K562 (cell line): ENCODE results near the gene M6PR.

Source experiments
- CHD7 ChIP-seq: fragments of 200-600 bp; sonication (generic); IDR thresholded peaks from one replicate; pipeline ENCODE4 v1.6.1; 2012; ENCODE audit warnings: mild to moderate bottlenecking, low read depth, low read length, inconsistent platforms
- CTCF ChIP-seq, 3 experiments: IDR thresholded peaks in 2 of 3; conservative IDR thresholded peaks in 1 of 3; 2 replicates each; pipeline ENCODE4 v1.5.1; 2011 to 2012; ENCODE audit warnings: low read length in 3 of 3, mild to moderate bottlenecking in 3 of 3, control low read depth in 2 of 3, improper control_type of control experiment in 1 of 3, inconsistent platforms in 1 of 3, low read depth in 1 of 3, mixed read lengths in 1 of 3, moderate library complexity in 1 of 3; ENCODE audit not compliant: insufficient read depth in 2 of 3
- DACH1 ChIP-seq: fragments of 450-650 bp; IDR thresholded peaks from 2 replicates; pipeline ENCODE4 v1.6.1; 2018; ENCODE audit not compliant: partially characterized antibody
- JUNB ChIP-seq: fragments of 450-650 bp; formaldehyde crosslinking; conservative IDR thresholded peaks from 2 replicates; pipeline ENCODE4 v1.4.0; 2020; ENCODE audit warnings: mild to moderate bottlenecking
- KAT7 ChIP-seq: sonication (generic); formaldehyde crosslinking; IDR thresholded peaks from 2 replicates; pipeline ENCODE4 v1.8.0; 2022; ENCODE audit warnings: missing genetic modification reagents, mild to moderate bottlenecking, borderline replicate concordance
- NR2C2 ChIP-seq, 2 experiments: fragments of 200-800 bp in 1 of 2; sonication (Bioruptor generic) in 1 of 2; sonication (generic) in 1 of 2; formaldehyde crosslinking in 1 of 2; IDR thresholded peaks; 2 replicates each; pipeline versions ENCODE4 v1.6.1 to v1.8.0; 2016 to 2022; ENCODE audit warnings: mild to moderate bottlenecking in 1 of 2, missing compliant biosample characterization in 1 of 2, missing genetic modification characterization in 1 of 2, missing genetic modification reagents in 1 of 2
- POLR2H ChIP-seq: IDR thresholded peaks from 2 replicates; pipeline ENCODE4 v1.6.1; 2016; ENCODE audit warnings: missing genetic modification characterization, low read depth, mild to moderate bottlenecking, control low read depth, missing compliant biosample characterization, moderate library complexity
- RAD51 ChIP-seq: fragments of 450-650 bp; IDR thresholded peaks from 2 replicates; pipeline ENCODE4 v1.7.1; 2016; ENCODE audit warnings: low read depth, mild to moderate bottlenecking, borderline replicate concordance
- TRIM24 ChIP-seq, 2 experiments: fragments of 450-650 bp; IDR thresholded peaks; 2 replicates each; pipeline ENCODE4 v1.6.1; 2016
- ZNF175 ChIP-seq: fragments of 200-800 bp; sonication (Bioruptor generic); IDR thresholded peaks from 2 replicates; pipeline ENCODE4 v1.6.1; 2016; ENCODE audit warnings: low read depth, mild to moderate bottlenecking, missing genetic modification characterization, missing compliant biosample characterization
- ZNF384 ChIP-seq: IDR thresholded peaks from 2 replicates; pipeline ENCODE4 v1.6.1; 2012; ENCODE audit warnings: low read depth, low read length, improper control_type of control experiment

- TF ChIP-seq CTCF (IDR thresholded peaks at IDR 0.05 in 2 of 3, conservative IDR thresholded peaks at IDR 0.05 in 1 of 3; ENCODE audit: insufficient read depth in 2 of 3, low read depth in 1 of 3, low read length in 3 of 3) (no peak), CHD7 (no peak), KAT7 (CRISPR knock-in tag) (no peak), ZNF384 (no peak), NR2C2 (CRISPR knock-in tag; IDR thresholded peaks at IDR 0.05) (no peak), NR2C2 (tag; IDR thresholded peaks at IDR 0.05) (no peak), TRIM24 (IDR thresholded peaks at IDR 0.05) (no peak), POLR2H (tag) (no peak), DACH1 (no peak), JUNB (CRISPR knock-in tag) (no peak), RAD51 (no peak), ZNF175 (CRISPR knock-in tag) (no peak)
Measured at GRCh38 chr12:8968761-8969160, 19.3 kb upstream of the M6PR start.
